Ascending aorta (tissue), 2 donors: ENCODE data around the gene DCC. TPM values are rescaled to one million over a fixed set of nuclear protein-coding genes. Genes with fewer than 3 reads are reported as not detected.

Experiments
- DNase-seq, 2 donors: peaks; one replicate each; pipeline ENCODE4 v3.0.0-alpha.2; 2019; ENCODE audit warnings: low spot score in 2 of 2
- H3K27ac ChIP-seq, 2 donors: fragments of 200-600 bp; sonication (generic); one replicate each; pipeline ENCODE4 v1.5.1; 2016 to 2017; ENCODE audit warnings: mild to moderate bottlenecking in 1 of 2
- H3K27me3 ChIP-seq: fragments of 200-600 bp; sonication (generic); one replicate; pipeline ENCODE4 v1.5.1; 2017
- H3K36me3 ChIP-seq, 2 donors: fragments of 200-600 bp; sonication (generic); one replicate each; pipeline ENCODE4 v1.5.1; 2016
- H3K4me1 ChIP-seq, 2 donors: fragments of 200-600 bp; sonication (generic); one replicate each; pipeline ENCODE4 v1.5.1; 2016 to 2017; ENCODE audit warnings: mild to moderate bottlenecking in 1 of 2
- H3K4me3 ChIP-seq, 2 donors: fragments of 200-600 bp; sonication (generic); one replicate each; pipeline ENCODE4 v1.5.1; 2016 to 2017; ENCODE audit warnings: mild to moderate bottlenecking in 1 of 2
- H3K9me3 ChIP-seq, 2 donors: fragments of 200-600 bp; sonication (generic); one replicate each; pipeline ENCODE4 v1.5.1; 2016
- intact Hi-C: fragments of 100-400 bp; cut with DNase I; formaldehyde crosslinking; loops from one replicate; pipeline ENCODE4 v1.15.1; 2023
- total RNA-seq: library from RNA; depleted of rRNA; stranded (reverse); fragments of >200 nt; gene quantifications from one replicate; pipeline ENCODE4 v1.1.0, GENCODE V29; 2016
- TF ChIP-seq, protein P1 (sequence below), 3 experiments: fragments of 200-600 bp in 2 of 3; fragments of 450-650 bp in 1 of 3; sonication (generic) in 2 of 3; IDR thresholded peaks; one replicate each; pipeline ENCODE4 v1.5.1; 2016 to 2019; ENCODE audit warnings: antibody characterized with exemption in 3 of 3, mild to moderate bottlenecking in 1 of 3, moderate library complexity in 1 of 3

Gene DCC
- total RNA-seq, 1 donor from 2014 or later = not detected

DNA sequence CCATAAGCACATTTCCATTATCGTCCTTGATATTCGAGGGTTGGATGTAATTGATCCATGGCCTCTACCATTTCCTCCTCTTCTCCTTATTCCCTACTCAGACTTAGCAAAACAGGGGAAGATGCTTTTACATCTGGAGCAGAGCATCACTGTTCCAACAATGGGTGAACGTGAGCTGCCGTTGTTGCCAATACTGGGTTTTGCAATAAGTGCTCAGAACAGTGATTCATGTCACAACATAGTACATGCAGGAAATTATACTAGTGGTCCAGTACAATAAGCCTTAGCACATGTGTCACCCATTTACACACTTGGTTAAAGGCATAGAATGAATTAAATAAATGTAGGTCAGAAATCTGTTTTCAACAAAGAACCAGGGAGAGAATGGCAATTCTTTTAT is 112.4 kb downstream of the DCC start:
- TF ChIP-seq, protein P1, sequence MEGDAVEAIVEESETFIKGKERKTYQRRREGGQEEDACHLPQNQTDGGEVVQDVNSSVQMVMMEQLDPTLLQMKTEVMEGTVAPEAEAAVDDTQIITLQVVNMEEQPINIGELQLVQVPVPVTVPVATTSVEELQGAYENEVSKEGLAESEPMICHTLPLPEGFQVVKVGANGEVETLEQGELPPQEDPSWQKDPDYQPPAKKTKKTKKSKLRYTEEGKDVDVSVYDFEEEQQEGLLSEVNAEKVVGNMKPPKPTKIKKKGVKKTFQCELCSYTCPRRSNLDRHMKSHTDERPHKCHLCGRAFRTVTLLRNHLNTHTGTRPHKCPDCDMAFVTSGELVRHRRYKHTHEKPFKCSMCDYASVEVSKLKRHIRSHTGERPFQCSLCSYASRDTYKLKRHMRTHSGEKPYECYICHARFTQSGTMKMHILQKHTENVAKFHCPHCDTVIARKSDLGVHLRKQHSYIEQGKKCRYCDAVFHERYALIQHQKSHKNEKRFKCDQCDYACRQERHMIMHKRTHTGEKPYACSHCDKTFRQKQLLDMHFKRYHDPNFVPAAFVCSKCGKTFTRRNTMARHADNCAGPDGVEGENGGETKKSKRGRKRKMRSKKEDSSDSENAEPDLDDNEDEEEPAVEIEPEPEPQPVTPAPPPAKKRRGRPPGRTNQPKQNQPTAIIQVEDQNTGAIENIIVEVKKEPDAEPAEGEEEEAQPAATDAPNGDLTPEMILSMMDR (IDR thresholded peaks at IDR 0.05) = no peak
- Histone ChIP-seq H3K27ac (no peak overlapping the region), H3K4me1 (no peaks in the 10 kb centered on the region), H3K36me3 (no peaks in the 10 kb centered on the region), H3K27me3 (no peaks in the 10 kb centered on the region), H3K4me3 (no peak overlapping the region), H3K9me3 (no peaks in the 10 kb centered on the region)
- intact Hi-C loops = no loop called here
- no peak for DNase-seq

DNA sequence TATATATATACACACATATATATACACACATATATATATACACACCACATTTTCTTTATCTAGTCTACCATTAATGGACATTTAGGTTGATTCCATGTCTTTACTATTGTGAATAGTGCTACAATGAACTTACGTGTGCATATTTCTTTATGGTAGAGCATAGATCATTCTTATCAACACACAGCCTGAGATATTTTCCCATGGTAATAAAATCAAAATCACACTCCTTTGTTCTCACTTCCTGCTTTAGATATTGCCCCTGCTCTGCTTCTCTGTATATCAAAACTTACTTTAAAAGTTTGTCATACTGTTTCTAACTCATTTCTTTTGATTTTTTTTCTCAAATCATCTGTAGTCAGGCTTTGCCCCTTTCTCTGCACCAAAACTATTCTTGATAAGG is 119.9 kb downstream of the DCC start:
- TF ChIP-seq, protein P1 (IDR thresholded peaks at IDR 0.05) = no peak
- no peaks in the 10 kb centered on the region for H3K9me3 ChIP-seq
- H3K27me3 ChIP-seq = no peaks in the 10 kb centered on the region
- intact Hi-C loops = no loop called here
- no peak overlapping the region for H3K27ac ChIP-seq
- H3K4me1 ChIP-seq = no peaks in the 10 kb centered on the region
- DNase-seq = no peak
- H3K36me3 ChIP-seq = no peaks in the 10 kb centered on the region
- no peak overlapping the region for H3K4me3 ChIP-seq

DNA sequence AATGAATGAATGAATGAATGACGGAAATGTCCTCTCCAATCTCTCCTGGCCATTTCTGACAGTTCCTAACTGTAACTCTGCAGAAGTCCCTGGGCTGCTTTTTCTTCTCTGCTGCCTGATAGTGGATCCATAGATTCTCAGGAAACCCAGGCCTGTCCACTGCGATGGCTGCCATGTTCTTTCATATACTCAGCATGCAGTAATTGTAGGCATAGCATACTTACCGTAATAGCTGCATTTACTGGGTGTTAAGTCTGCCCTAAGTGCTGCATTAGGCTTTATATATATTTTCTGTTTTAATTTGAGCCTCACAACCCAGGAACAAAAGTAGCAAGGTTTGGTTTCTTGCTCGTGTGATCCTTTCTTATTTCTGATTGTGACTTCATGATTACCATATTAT is 122.9 kb downstream of the DCC start:
- Histone ChIP-seq H3K36me3 (no peaks in the 10 kb centered on the region), H3K4me3 (no peak overlapping the region), H3K4me1 (no peaks in the 10 kb centered on the region), H3K27me3 (no peaks in the 10 kb centered on the region), H3K27ac (no peak overlapping the region), H3K9me3 (no peaks in the 10 kb centered on the region)
- TF ChIP-seq, protein P1 (IDR thresholded peaks at IDR 0.05) = no peak
- DNase-seq = no peak
- intact Hi-C loops = no loop called here

DNA sequence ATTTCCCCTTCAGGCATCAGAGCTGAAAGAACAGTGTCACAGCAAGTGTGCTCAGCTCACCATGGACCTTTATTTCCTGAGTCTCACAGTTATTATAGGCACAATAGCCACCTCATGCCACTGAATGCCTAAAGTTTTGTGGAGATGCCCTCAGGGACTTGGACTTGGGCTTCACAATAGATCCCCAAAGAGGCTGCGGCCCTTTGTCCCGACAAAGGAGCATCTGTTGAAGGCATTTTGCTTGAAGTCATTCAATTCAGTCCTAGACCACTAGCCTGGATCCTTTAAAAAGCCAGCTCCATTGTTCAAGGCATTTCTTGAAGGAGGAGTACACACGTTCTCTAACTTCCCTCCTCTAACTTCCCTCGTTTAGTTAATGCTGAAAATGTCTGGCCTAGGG is 125.4 kb downstream of the DCC start:
- intact Hi-C loops = no loop called here

DNA sequence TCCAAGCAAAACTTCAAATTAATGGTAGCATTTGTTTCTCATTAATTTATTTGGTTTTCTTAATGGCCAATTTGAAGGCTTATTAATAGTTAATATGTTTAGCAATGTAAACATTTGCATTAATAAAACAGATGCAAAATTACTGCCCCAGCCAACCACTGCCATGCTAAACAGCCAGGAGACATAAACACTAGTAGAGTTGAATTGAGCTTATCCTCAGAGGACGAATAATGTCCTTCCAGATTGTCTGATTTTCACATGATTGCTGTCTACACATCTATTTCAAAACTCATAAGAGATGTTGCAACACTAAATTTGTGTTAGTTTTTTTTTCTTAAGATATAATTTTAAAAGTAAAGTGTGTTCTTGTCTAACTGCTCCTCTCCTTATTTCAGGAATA is 128.5 kb downstream of the DCC start:
- intact Hi-C loops = no loop called here

More for the DNA sequence above, 125.4 kb downstream of the DCC start:
- TF ChIP-seq, protein P1 (IDR thresholded peaks at IDR 0.05) = no peak
- no peak overlapping the region for H3K27ac ChIP-seq
- no peaks in the 10 kb centered on the region for H3K9me3 ChIP-seq
- H3K4me1 ChIP-seq = no peaks in the 10 kb centered on the region
- no peaks in the 10 kb centered on the region for H3K36me3 ChIP-seq
- H3K27me3 ChIP-seq = no peaks in the 10 kb centered on the region
- H3K4me3 ChIP-seq = no peak overlapping the region
- DNase-seq = no peak

More for the DNA sequence above, 128.5 kb downstream of the DCC start:
- H3K4me3 ChIP-seq = no peak overlapping the region
- no peaks in the 10 kb centered on the region for H3K4me1 ChIP-seq
- H3K36me3 ChIP-seq = no peaks in the 10 kb centered on the region
- H3K27ac ChIP-seq = no peak overlapping the region
- H3K27me3 ChIP-seq = no peaks in the 10 kb centered on the region
- TF ChIP-seq, protein P1 (IDR thresholded peaks at IDR 0.05) = no peak
- DNase-seq = no peak
- no peaks in the 10 kb centered on the region for H3K9me3 ChIP-seq
